Measurements from ENCODE around the gene BRINP1. TPM values are rescaled to one million over a fixed set of nuclear protein-coding genes. Genes with fewer than 3 reads are reported as not detected.

The BRINP1 gene
- total and polyA plus RNA-seq, 2 experiments from 2014 or later: 13.4 to 33.5 TPM

DNA sequence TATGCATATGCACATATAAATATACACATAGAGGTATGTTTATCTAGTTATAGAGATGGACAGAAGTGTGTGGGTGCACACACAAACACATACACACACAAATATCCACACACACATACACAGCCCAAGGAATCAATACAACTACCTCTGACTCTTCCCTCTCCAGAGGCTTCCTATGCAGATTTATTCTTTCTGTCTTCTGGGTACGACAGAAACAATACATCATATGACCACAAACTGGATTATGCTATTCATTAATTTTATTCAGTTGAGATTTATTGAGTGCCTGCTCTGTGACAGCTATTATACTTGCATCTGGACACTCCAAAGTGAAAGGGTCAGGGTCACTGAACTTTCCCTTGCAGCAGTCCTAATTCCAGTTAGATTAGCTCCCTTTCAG, 155.8 kb downstream of the BRINP1 start (continued):
- no peak for TF ChIP-seq ZNF462 (CRISPR knock-in tag; IDR thresholded peaks at IDR 0.05)
- no peak for TF ChIP-seq ZNF114 (CRISPR knock-in tag; IDR thresholded peaks at IDR 0.05)
- no peak for TF ChIP-seq NANOG (IDR thresholded peaks at IDR 0.05; ENCODE audit: borderline replicate concordance)
- TF ChIP-seq, protein P1, sequence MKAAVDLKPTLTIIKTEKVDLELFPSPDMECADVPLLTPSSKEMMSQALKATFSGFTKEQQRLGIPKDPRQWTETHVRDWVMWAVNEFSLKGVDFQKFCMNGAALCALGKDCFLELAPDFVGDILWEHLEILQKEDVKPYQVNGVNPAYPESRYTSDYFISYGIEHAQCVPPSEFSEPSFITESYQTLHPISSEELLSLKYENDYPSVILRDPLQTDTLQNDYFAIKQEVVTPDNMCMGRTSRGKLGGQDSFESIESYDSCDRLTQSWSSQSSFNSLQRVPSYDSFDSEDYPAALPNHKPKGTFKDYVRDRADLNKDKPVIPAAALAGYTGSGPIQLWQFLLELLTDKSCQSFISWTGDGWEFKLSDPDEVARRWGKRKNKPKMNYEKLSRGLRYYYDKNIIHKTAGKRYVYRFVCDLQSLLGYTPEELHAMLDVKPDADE (IDR thresholded peaks at IDR 0.05): no peak
- no peak for TF ChIP-seq STAT1 (IDR thresholded peaks at IDR 0.05; ENCODE audit: unreplicated experiment)
- TF ChIP-seq CREB1 (CRISPR knock-in tag; IDR thresholded peaks at IDR 0.05; ENCODE audit: low read depth): no peak
- TF ChIP-seq, protein P2, sequence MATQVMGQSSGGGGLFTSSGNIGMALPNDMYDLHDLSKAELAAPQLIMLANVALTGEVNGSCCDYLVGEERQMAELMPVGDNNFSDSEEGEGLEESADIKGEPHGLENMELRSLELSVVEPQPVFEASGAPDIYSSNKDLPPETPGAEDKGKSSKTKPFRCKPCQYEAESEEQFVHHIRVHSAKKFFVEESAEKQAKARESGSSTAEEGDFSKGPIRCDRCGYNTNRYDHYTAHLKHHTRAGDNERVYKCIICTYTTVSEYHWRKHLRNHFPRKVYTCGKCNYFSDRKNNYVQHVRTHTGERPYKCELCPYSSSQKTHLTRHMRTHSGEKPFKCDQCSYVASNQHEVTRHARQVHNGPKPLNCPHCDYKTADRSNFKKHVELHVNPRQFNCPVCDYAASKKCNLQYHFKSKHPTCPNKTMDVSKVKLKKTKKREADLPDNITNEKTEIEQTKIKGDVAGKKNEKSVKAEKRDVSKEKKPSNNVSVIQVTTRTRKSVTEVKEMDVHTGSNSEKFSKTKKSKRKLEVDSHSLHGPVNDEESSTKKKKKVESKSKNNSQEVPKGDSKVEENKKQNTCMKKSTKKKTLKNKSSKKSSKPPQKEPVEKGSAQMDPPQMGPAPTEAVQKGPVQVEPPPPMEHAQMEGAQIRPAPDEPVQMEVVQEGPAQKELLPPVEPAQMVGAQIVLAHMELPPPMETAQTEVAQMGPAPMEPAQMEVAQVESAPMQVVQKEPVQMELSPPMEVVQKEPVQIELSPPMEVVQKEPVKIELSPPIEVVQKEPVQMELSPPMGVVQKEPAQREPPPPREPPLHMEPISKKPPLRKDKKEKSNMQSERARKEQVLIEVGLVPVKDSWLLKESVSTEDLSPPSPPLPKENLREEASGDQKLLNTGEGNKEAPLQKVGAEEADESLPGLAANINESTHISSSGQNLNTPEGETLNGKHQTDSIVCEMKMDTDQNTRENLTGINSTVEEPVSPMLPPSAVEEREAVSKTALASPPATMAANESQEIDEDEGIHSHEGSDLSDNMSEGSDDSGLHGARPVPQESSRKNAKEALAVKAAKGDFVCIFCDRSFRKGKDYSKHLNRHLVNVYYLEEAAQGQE (IDR thresholded peaks at IDR 0.05; ENCODE audit: unreplicated experiment): no peak
